ENCODE results near the gene ARIH2. TPM values are rescaled to one million over a fixed set of nuclear protein-coding genes. Genes with fewer than 3 reads are reported as not detected.

ARIH2 gene
- 10 to 100 TPM; 42.7 to 70.1 (median 47.2) TPM for polyA plus RNA-seq
- long read RNA-seq, donor 1, result 0 reads
- long read RNA-seq, donor 2, full-length matches to known transcripts, result 4 of 13 reads
- long read RNA-seq, donor 2, partial matches to known transcripts, result 9 of 13 reads
- long read RNA-seq, donor 2, other reads (novel, unspliced or antisense), result 0 of 13 reads
- long read RNA-seq, donor 3, partial matches to known transcripts, result 6 of 13 reads
- long read RNA-seq, donor 3, other reads (novel, unspliced or antisense), result 0 of 13 reads
- long read RNA-seq, donor 4, result 0 reads
- long read RNA-seq, donor 5, partial matches to known transcripts, result 0 of 1 reads
- long read RNA-seq, donor 5, other reads (novel, unspliced or antisense), result 0 of 1 reads
- long read RNA-seq, donor 6, partial matches to known transcripts, result 13 of 18 reads
- long read RNA-seq, donor 6, other reads (novel, unspliced or antisense), result 0 of 18 reads
- long read RNA-seq, donor 7, result 0 reads
- long read RNA-seq, donor 8, partial matches to known transcripts, result 0 of 2 reads
- long read RNA-seq, donor 8, other reads (novel, unspliced or antisense), result 0 of 2 reads
- long read RNA-seq, donor 9, result 0 reads
- long read RNA-seq, donor 10, partial matches to known transcripts, result 17 of 24 reads
- long read RNA-seq, donor 10, other reads (novel, unspliced or antisense), result 0 of 24 reads

GRCh38 chr3:48918388-48919214 lies at the start of gene ARIH2:
ARIH2 (plus strand) TSS chr3:48918842; CDS start chr3:48927559, 8,717 bp downstream.
- peak within 1 kb of the TSS; percentile 64 to 95 (median 89) for H3K4me3 ChIP-seq (ENCODE audit: low read depth in 1 of 3, low read length in 3 of 3)
- no peaks in the 10 kb centered on the region for H3K27me3 ChIP-seq (ENCODE audit: control insufficient read depth in 3 of 3, insufficient read depth in 3 of 3, low read length in 3 of 3)
- DNase-seq (peak; percentile 93 to 98), FAIRE-seq (no peak)
- H3K36me3 ChIP-seq (ENCODE audit: control insufficient read depth in 3 of 3, insufficient read depth in 2 of 3, low read depth in 1 of 3, low read length in 3 of 3), result peaks cover 0 to 18% (median 0%) of the 10 kb centered on the region in 3 donors
- 0% methylated on average over 60 to 97 of the region's 97 CpGs for WGBS, 3 donors
- H3K4me1 ChIP-seq (ENCODE audit: control insufficient read depth in 3 of 3, insufficient read depth in 2 of 3, low read depth in 1 of 3, low read length in 2 of 3), result peaks cover 0 to 12% (median 3%) of the 10 kb centered on the region in 3 donors
- H3K9me3 ChIP-seq (ENCODE audit: control insufficient read depth in 2 of 2, insufficient read depth in 1 of 2, low read depth in 1 of 2, low read length in 1 of 2), result no peaks in the 10 kb centered on the region
- peak within 1 kb of the TSS; percentile 82 to 100 (median 91) for H3K27ac ChIP-seq (ENCODE audit: low read depth in 1 of 3, low read length in 2 of 3)

- no peak for FAIRE-seq
- no peak for DNase-seq
- Histone ChIP-seq H3K4me3 (ENCODE audit: low read depth in 1 of 3, low read length in 3 of 3) (no peak overlapping the region), H3K36me3 (ENCODE audit: control insufficient read depth in 3 of 3, insufficient read depth in 2 of 3, low read depth in 1 of 3, low read length in 3 of 3) (peaks cover 5 to 64% (median 15%) of the 10 kb centered on the region in 3 donors), H3K4me1 (ENCODE audit: control insufficient read depth in 3 of 3, insufficient read depth in 2 of 3, low read depth in 1 of 3, low read length in 2 of 3) (no peaks in the 10 kb centered on the region), H3K27me3 (ENCODE audit: control insufficient read depth in 3 of 3, insufficient read depth in 3 of 3, low read length in 3 of 3) (no peaks in the 10 kb centered on the region), H3K27ac (ENCODE audit: low read depth in 1 of 3, low read length in 2 of 3) (no peak overlapping the region), H3K9me3 (ENCODE audit: control insufficient read depth in 2 of 2, insufficient read depth in 1 of 2, low read depth in 1 of 2, low read length in 1 of 2) (no peaks in the 10 kb centered on the region)
- WGBS, 3 donors, result 86 to 95% (median 95%) methylated on average over 8 of the region's 8 CpGs
Measured at GRCh38 chr3:48877671-48878070, 41.0 kb upstream of the ARIH2 start.

- no peaks in the 10 kb centered on the region for H3K9me3 ChIP-seq (ENCODE audit: control insufficient read depth in 2 of 2, insufficient read depth in 1 of 2, low read depth in 1 of 2, low read length in 1 of 2)
- FAIRE-seq (no peak), DNase-seq (no peak)
- no peak overlapping the region for H3K27ac ChIP-seq (ENCODE audit: low read depth in 1 of 3, low read length in 2 of 3)
- H3K27me3 ChIP-seq (ENCODE audit: control insufficient read depth in 3 of 3, insufficient read depth in 3 of 3, low read length in 3 of 3), result no peaks in the 10 kb centered on the region
- 88 to 90% (median 88%) methylated on average over 6 of the region's 6 CpGs for WGBS, 3 donors
- H3K36me3 ChIP-seq (ENCODE audit: control insufficient read depth in 3 of 3, insufficient read depth in 2 of 3, low read depth in 1 of 3, low read length in 3 of 3), result peaks cover 5 to 76% (median 22%) of the 10 kb centered on the region in 3 donors
- H3K4me1 ChIP-seq (ENCODE audit: control insufficient read depth in 3 of 3, insufficient read depth in 2 of 3, low read depth in 1 of 3, low read length in 2 of 3), result no peaks in the 10 kb centered on the region
- H3K4me3 ChIP-seq (ENCODE audit: low read depth in 1 of 3, low read length in 3 of 3), result no peak overlapping the region
Measured at GRCh38 chr3:48879307-48879993, 39.2 kb upstream of the ARIH2 start.

- no peaks in the 10 kb centered on the region for H3K27me3 ChIP-seq (ENCODE audit: control insufficient read depth in 3 of 3, insufficient read depth in 3 of 3, low read length in 3 of 3)
- H3K36me3 ChIP-seq (ENCODE audit: control insufficient read depth in 3 of 3, insufficient read depth in 2 of 3, low read depth in 1 of 3, low read length in 3 of 3), result peaks cover 5 to 74% (median 22%) of the 10 kb centered on the region in 3 donors
- WGBS, 3 donors, result 87 to 96% (median 93%) methylated on average over 6 of the region's 6 CpGs
- H3K4me1 ChIP-seq (ENCODE audit: control insufficient read depth in 3 of 3, insufficient read depth in 2 of 3, low read depth in 1 of 3, low read length in 2 of 3), result no peaks in the 10 kb centered on the region
- FAIRE-seq (no peak), DNase-seq (no peak)
- H3K9me3 ChIP-seq (ENCODE audit: control insufficient read depth in 2 of 2, insufficient read depth in 1 of 2, low read depth in 1 of 2, low read length in 1 of 2), result no peaks in the 10 kb centered on the region
- H3K27ac ChIP-seq (ENCODE audit: low read depth in 1 of 3, low read length in 2 of 3), result no peak overlapping the region
- H3K4me3 ChIP-seq (ENCODE audit: low read depth in 1 of 3, low read length in 3 of 3), result no peak overlapping the region
Measured at GRCh38 chr3:48879994-48880377, 38.7 kb upstream of the ARIH2 start.

- DNase-seq (no peak), FAIRE-seq (no peak)
- no peaks in the 10 kb centered on the region for H3K9me3 ChIP-seq (ENCODE audit: control insufficient read depth in 2 of 2, insufficient read depth in 1 of 2, low read depth in 1 of 2, low read length in 1 of 2)
- peaks cover 9 to 70% (median 25%) of the 10 kb centered on the region in 3 donors for H3K36me3 ChIP-seq (ENCODE audit: control insufficient read depth in 3 of 3, insufficient read depth in 2 of 3, low read depth in 1 of 3, low read length in 3 of 3)
- H3K4me3 ChIP-seq (ENCODE audit: low read depth in 1 of 3, low read length in 3 of 3), result no peak overlapping the region
- no peak overlapping the region for H3K27ac ChIP-seq (ENCODE audit: low read depth in 1 of 3, low read length in 2 of 3)
- no peaks in the 10 kb centered on the region for H3K4me1 ChIP-seq (ENCODE audit: control insufficient read depth in 3 of 3, insufficient read depth in 2 of 3, low read depth in 1 of 3, low read length in 2 of 3)
- H3K27me3 ChIP-seq (ENCODE audit: control insufficient read depth in 3 of 3, insufficient read depth in 3 of 3, low read length in 3 of 3), result no peaks in the 10 kb centered on the region
- WGBS, 3 donors, result 92 to 98% (median 95%) methylated on average over 3 of the region's 3 CpGs
Measured at GRCh38 chr3:48881006-48881405, 37.6 kb upstream of the ARIH2 start.

GRCh38 chr3:48881652-48882114 lies 37.0 kb upstream of the ARIH2 start:
- H3K4me1 ChIP-seq (ENCODE audit: control insufficient read depth in 3 of 3, insufficient read depth in 2 of 3, low read depth in 1 of 3, low read length in 2 of 3), result peaks cover 0 to under 1% (median 0%) of the 10 kb centered on the region in 3 donors
- no peaks in the 10 kb centered on the region for H3K27me3 ChIP-seq (ENCODE audit: control insufficient read depth in 3 of 3, insufficient read depth in 3 of 3, low read length in 3 of 3)
- 90 to 95% (median 94%) methylated on average over 5 of the region's 5 CpGs for WGBS, 3 donors
- DNase-seq (no peak), FAIRE-seq (no peak)
- H3K27ac ChIP-seq (ENCODE audit: low read depth in 1 of 3, low read length in 2 of 3), result no peak overlapping the region
- no peak overlapping the region for H3K4me3 ChIP-seq (ENCODE audit: low read depth in 1 of 3, low read length in 3 of 3)
- H3K36me3 ChIP-seq (ENCODE audit: control insufficient read depth in 3 of 3, insufficient read depth in 2 of 3, low read depth in 1 of 3, low read length in 3 of 3), result peaks cover 9 to 68% (median 25%) of the 10 kb centered on the region in 3 donors
- H3K9me3 ChIP-seq (ENCODE audit: control insufficient read depth in 2 of 2, insufficient read depth in 1 of 2, low read depth in 1 of 2, low read length in 1 of 2), result no peaks in the 10 kb centered on the region

GRCh38 chr3:48885753-48886152 lies 32.9 kb upstream of the ARIH2 start:
- Histone ChIP-seq H3K4me1 (ENCODE audit: control insufficient read depth in 3 of 3, insufficient read depth in 2 of 3, low read depth in 1 of 3, low read length in 2 of 3) (peaks cover 0 to 8% (median 0%) of the 10 kb centered on the region in 3 donors), H3K4me3 (ENCODE audit: low read depth in 1 of 3, low read length in 3 of 3) (no peak overlapping the region), H3K27me3 (ENCODE audit: control insufficient read depth in 3 of 3, insufficient read depth in 3 of 3, low read length in 3 of 3) (no peaks in the 10 kb centered on the region), H3K36me3 (ENCODE audit: control insufficient read depth in 3 of 3, insufficient read depth in 2 of 3, low read depth in 1 of 3, low read length in 3 of 3) (peaks cover 7 to 50% (median 18%) of the 10 kb centered on the region in 3 donors), H3K9me3 (ENCODE audit: control insufficient read depth in 2 of 2, insufficient read depth in 1 of 2, low read depth in 1 of 2, low read length in 1 of 2) (no peaks in the 10 kb centered on the region), H3K27ac (ENCODE audit: low read depth in 1 of 3, low read length in 2 of 3) (no peak overlapping the region)
- no peak for FAIRE-seq
- no peak for DNase-seq
